Motor neuron (in vitro differentiated cells): Measurements from ENCODE around the gene LIPC. TPM values are rescaled to one million over a fixed set of nuclear protein-coding genes. Genes with fewer than 3 reads are reported as not detected.

Experiments
- ATAC-seq, 8 experiments: fragments of 200-7000 bp; cut with Tn5 transposase; replicated peaks in 6 of 8; 2 replicates each; pipeline ENCODE4 v1.8.0; 2021; ENCODE audit warnings: mild to moderate bottlenecking in 8 of 8, moderate library complexity in 8 of 8
- H3K27ac ChIP-seq, 2 donors: fragments of 250-450 bp; sonication (Bioruptor Pico); 2 replicates each; pipeline ENCODE4 v1.9.0; 2021; ENCODE audit warnings: antibody characterized with exemption in 2 of 2, mild to moderate bottlenecking in 2 of 2, moderate library complexity in 1 of 2
- H3K4me1 ChIP-seq, 2 donors: fragments of 250-450 bp; sonication (Bioruptor Pico); replicated peaks in 1 of 2; 2 replicates each; pipeline ENCODE4 v1.6.1; 2021; ENCODE audit warnings: antibody characterized with exemption in 2 of 2, mild to moderate bottlenecking in 2 of 2, moderate library complexity in 1 of 2
- H3K4me3 ChIP-seq, 5 donors: fragments of 250-450 bp; sonication (Bioruptor Pico); 2 replicates each; pipeline ENCODE4 v1.9.0; 2021; ENCODE audit warnings: antibody characterized with exemption in 5 of 5, mild to moderate bottlenecking in 5 of 5, moderate library complexity in 4 of 5
- WGBS, 10 experiments: fragments of 450-650 bp; shearing (Covaris generic); methylation state at CpG; one replicate each; pipeline ENCODE4 v1.0.0; 2022; 5-methylcytosine and 5-hydroxymethylcytosine counted together
- in situ Hi-C, 9 experiments: fragments of 400-800 bp; cut with MboI; loops; one replicate each; pipeline ENCODE4 v1.15.0; 2021; ENCODE audit warnings: low sequenced_read_pairs in 9 of 9, low pct_unique_long_range_greater_than_20kb in 2 of 9; ENCODE audit not compliant: unreplicated experiment in 9 of 9
- total RNA-seq, 8 experiments: library from RNA; unstranded; fragments of 300-600 nt; gene quantifications; 2 replicates each; pipeline versions ENCODE4 v1.2.3 to v1.2.4, GENCODE V29; 2022

Gene LIPC
- total RNA-seq, 8 experiments from 2014 or later: 0.14 to 5.0 (median 0.47) TPM; not detected in 5

DNA sequence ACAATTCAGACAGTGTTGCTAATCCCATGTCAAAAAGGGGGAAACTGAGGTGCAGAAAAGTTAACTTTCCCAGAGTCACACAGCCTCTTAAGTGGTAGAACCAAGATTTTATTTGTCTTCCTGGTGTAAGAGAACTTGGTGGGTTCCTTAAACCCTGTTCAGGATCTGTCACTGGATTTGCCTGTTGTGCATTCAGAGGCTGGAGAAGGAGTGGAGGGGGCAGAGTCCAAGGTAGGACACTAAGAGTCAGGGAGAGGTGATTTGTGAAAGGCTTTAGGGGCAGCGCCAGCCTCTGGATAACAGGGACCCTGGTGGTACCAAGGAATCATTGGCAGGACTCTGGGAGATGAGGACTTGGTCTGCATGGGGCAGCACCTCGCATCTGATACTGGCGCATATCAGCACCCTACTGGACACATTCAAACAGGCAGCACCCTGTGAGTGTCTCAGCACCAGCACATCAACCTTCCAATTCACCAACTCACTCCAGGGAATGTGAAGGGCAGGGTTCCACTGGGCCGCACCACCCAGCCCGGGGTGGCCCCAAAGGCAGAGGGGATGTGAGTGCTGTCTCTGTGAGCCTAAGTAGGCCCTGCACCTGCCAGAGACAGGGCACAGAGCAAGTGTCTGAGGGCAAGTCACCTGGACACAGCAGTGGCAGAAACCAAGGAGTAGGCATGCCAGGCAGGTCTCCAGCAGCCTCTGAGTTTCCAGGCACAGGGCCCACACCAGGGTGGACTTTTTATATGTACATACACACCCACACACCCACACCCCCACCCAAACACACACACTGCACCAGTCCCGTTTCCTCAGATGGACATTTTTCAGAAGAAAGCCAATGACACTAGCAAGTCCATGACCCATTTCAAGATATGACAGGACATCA lies 71.6 kb downstream of the LIPC start:
- 90 to 93% (median 92%) methylated on average over 2 to 3 of the region's 6 CpGs; no CpG with 5 or more reads in 6 of the 10 experiments for WGBS, 10 experiments
- ATAC-seq: peak in 3 of 8 experiments; percentile 8 to 43 (median 15)
- in situ Hi-C loops: no loop called here
- Histone ChIP-seq H3K4me3 (no peak overlapping the region), H3K4me1 (peaks cover 0 to 5% of the 10 kb centered on the region in 2 donors), H3K27ac (no peak overlapping the region)

GRCh38 chr15:58504674-58505234 lies 73.0 kb downstream of the LIPC start:
- Histone ChIP-seq H3K4me3 (no peak overlapping the region), H3K4me1 (no peaks in the 10 kb centered on the region), H3K27ac (no peak overlapping the region)
- no peak for ATAC-seq
- 85 to 100% (median 97%) methylated on average over 1 to 6 of the region's 6 CpGs; no CpG with 5 or more reads in 1 of the 10 experiments for WGBS, 10 experiments
- in situ Hi-C loops: no loop called here

DNA sequence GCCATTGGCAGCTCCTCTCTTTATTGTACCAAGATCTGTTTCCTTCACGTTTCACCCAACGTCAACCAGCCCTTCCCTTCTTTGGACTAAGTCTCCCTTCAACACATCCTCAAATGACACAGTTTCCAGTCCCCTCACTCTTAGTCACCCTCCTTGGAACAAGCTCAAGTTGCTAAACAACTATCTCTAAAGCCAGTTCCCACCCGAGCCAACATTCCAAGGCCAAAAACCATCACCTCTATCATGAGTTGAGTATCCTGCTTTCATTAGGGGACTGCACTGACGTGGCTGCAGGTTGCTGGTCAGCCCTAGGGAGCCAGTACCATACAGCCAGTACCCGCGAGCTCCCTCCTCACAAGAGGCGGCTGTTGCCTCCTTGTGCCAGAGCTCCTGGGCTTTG lies 73.8 kb downstream of the LIPC start:
- WGBS, 10 experiments: 22 to 92% (median 85%) methylated on average over 1 to 5 of the region's 7 CpGs; no CpG with 5 or more reads in 1 of the 10 experiments
- peak in 1 of 8 experiments; percentile 31 for ATAC-seq
- H3K4me1 ChIP-seq: no peaks in the 10 kb centered on the region
- H3K27ac ChIP-seq: no peak overlapping the region
- in situ Hi-C loops: no loop called here
- no peak overlapping the region for H3K4me3 ChIP-seq

DNA sequence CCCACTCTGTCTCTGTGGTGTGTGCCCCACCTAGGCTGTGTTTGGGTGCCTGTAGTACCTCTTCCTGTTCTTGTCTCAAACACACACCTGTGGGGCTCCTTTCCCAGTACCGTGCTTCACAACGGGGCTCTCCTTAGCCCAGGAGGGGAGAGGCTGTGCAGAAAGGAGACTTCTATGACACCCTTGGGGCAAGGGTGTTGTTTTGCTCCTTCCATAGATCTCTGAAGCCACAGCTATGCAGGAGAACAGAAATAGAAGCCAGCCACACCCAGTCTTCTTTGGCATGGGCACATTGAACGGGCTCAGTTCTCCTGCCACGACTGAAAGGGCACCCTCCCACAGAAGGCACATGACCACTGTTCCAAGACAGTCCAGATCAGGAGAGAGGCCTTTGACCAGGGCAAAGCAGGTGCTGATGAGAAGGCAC lies 74.3 kb downstream of the LIPC start:
- WGBS, 10 experiments: 11 to 100% (median 53%) methylated on average over 1 to 2 of the region's 4 CpGs; no CpG with 5 or more reads in 6 of the 10 experiments
- peak in 3 of 8 experiments; percentile 64 to 85 (median 72) for ATAC-seq
- H3K27ac ChIP-seq: no peak overlapping the region

GRCh38 chr15:58506783-58507668 lies 75.2 kb downstream of the LIPC start:
- in situ Hi-C loops: no loop called here
- 39 to 100% (median 88%) methylated on average over 2 to 8 of the region's 9 CpGs for WGBS, 10 experiments
- Histone ChIP-seq H3K4me3 (no peak overlapping the region), H3K4me1 (peaks cover 4% of the 10 kb centered on the region in 2 donors), H3K27ac (no peak overlapping the region)
- ATAC-seq: peak in 2 of 8 experiments; percentile 8 to 22

More for the DNA sequence above, 74.3 kb downstream of the LIPC start:
- Histone ChIP-seq H3K4me3 (no peak overlapping the region), H3K4me1 (peaks cover under 1 to 2% of the 10 kb centered on the region in 2 donors)
- in situ Hi-C loops: no loop called here

GRCh38 chr15:58509556-58509955 lies 77.8 kb downstream of the LIPC start:
- no peak overlapping the region for H3K27ac ChIP-seq
- in situ Hi-C loops: no loop called here
- peaks cover 4% of the 10 kb centered on the region in 2 donors for H3K4me1 ChIP-seq
- H3K4me3 ChIP-seq: no peak overlapping the region
- no peak for ATAC-seq
- WGBS, 10 experiments: 100% methylated on average over 1 of the region's 1 CpG; no CpG with 5 or more reads in 2 of the 10 experiments

GRCh38 chr15:58510715-58511598 lies 79.2 kb downstream of the LIPC start:
- 55 to 92% (median 78%) methylated on average over 2 to 9 of the region's 10 CpGs for WGBS, 10 experiments

DNA sequence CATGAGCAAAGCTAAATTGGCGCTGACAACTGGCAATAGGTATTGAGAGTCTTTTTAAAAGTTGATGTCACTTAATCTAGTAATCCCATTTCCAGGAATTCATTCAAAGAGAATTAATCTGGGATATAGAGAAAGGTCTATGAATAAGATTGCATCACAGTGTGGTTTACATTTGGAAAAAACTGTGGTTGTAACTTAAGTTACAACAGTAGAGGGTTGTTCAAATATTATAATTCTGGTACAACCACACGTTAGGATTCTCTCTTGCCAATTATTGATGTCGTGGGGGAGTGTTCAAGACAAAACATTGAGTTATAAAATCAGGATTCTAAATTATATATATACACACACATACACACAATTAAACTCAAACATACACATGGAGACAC lies 79.8 kb downstream of the LIPC start:
- Histone ChIP-seq H3K4me3 (no peak overlapping the region), H3K4me1 (peaks cover 4% of the 10 kb centered on the region in 2 donors), H3K27ac (no peak overlapping the region)
- in situ Hi-C loops: no loop called here
- 60 to 100% (median 81%) methylated on average over 1 to 3 of the region's 3 CpGs for WGBS, 10 experiments
- ATAC-seq: no peak

More at GRCh38 chr15:58510715-58511598, 79.2 kb downstream of the LIPC start:
- Histone ChIP-seq H3K4me3 (no peak overlapping the region), H3K27ac (no peak overlapping the region), H3K4me1 (peaks cover 4% of the 10 kb centered on the region in 2 donors)
- in situ Hi-C loops: no loop called here
- ATAC-seq: peak in 4 of 8 experiments; percentile 38 to 68 (median 51)

DNA sequence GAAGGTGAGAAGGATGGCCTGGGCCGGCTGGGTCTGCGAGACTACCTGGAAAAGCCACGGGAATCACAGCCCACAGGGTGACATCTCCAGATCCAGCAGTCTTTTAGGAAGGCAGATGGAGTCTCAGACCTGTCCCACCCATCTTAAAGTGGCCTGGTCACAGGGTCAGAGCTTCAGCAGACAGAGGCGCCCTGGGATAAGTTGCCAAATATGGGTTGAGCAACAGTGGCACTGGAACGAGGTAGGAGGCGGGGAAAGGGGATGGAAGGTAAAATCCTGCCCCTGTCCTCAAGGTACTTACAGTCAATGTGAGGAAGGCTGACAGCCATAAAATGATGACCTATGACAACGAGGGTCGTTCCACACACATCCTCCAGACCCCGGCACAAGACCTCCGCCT lies 80.7 kb downstream of the LIPC start:
- WGBS, 10 experiments: 60 to 92% (median 78%) methylated on average over 1 to 9 of the region's 10 CpGs; no CpG with 5 or more reads in 3 of the 10 experiments
- no peak overlapping the region for H3K4me3 ChIP-seq
- in situ Hi-C loops: no loop called here
- ATAC-seq: no peak
- H3K4me1 ChIP-seq: peaks cover 4 to 7% of the 10 kb centered on the region in 2 donors
- H3K27ac ChIP-seq: no peak overlapping the region

- Histone ChIP-seq H3K27ac (no peak overlapping the region), H3K4me3 (no peak overlapping the region), H3K4me1 (peaks cover 4 to 7% of the 10 kb centered on the region in 2 donors)
- in situ Hi-C loops: no loop called here
- ATAC-seq: peak in 3 of 8 experiments; percentile 10 to 29 (median 24)
- WGBS, 10 experiments: 25 to 93% (median 80%) methylated on average over 2 to 4 of the region's 4 CpGs; no CpG with 5 or more reads in 2 of the 10 experiments
These were observed 81.2 kb downstream of the LIPC start for GRCh38 chr15:58513008-58513407.

GRCh38 chr15:58513726-58514336 lies 82.0 kb downstream of the LIPC start:
- Histone ChIP-seq H3K27ac (no peak overlapping the region), H3K4me1 (peaks cover 4 to 7% of the 10 kb centered on the region in 2 donors), H3K4me3 (no peak overlapping the region)
- in situ Hi-C loops: no loop called here
- whole genome bisulfite sequencing, 10 experiments: 25 to 100% (median 89%) methylated on average over 1 to 8 of the region's 10 CpGs; no CpG with 5 or more reads in 1 of the 10 experiments
- peak in 3 of 8 experiments; percentile 77 to 98 (median 89) for ATAC-seq
